ENCODE results near the gene LRP4. TPM values are rescaled to one million over a fixed set of nuclear protein-coding genes. Genes with fewer than 3 reads are reported as not detected.

The LRP4 gene
- total and polyA plus RNA-seq, 2 of the 13 experiments (the other 11 are each of a cell fraction or from before 2014, with no cell fraction given) = 4.7 to 13.3 TPM

GRCh38 chr11:46936138-46937110 is 18.1 kb upstream of the LRP4 start, which contains the start of gene CSTPP1 (continued):
- no peak for TF ChIP-seq CERS6 (CRISPR knock-in tag; IDR thresholded peaks at IDR 0.05)
- no peak for TF ChIP-seq IRF1 (CRISPR knock-in tag; IDR thresholded peaks at IDR 0.05; ENCODE audit: low read depth)
- TF ChIP-seq MBD4 (IDR thresholded peaks at IDR 0.05; ENCODE audit: borderline replicate concordance, low read length) = no peak
- no peak for TF ChIP-seq HNF1A (IDR thresholded peaks at IDR 0.05; ENCODE audit: low read depth)
- TF ChIP-seq HNF1A (CRISPR knock-in tag; IDR thresholded peaks at IDR 0.05; ENCODE audit: borderline replicate concordance) = peak; percentile 59; the same call in 1 of the 2 replicates
- 0 out of 2 replicates have a peak, but pooled peaks have one; percentile 65 for TF ChIP-seq IRF9 (CRISPR knock-in tag; IDR thresholded peaks at IDR 0.05; ENCODE audit: borderline replicate concordance)
- TF ChIP-seq ZNF570 (CRISPR knock-in tag; IDR thresholded peaks at IDR 0.05; ENCODE audit: borderline replicate concordance) = no peak
- no peak for TF ChIP-seq ZNF513 (CRISPR knock-in tag; conservative IDR thresholded peaks at IDR 0.05)
- peak; percentile 65; the same call in 1 of the 2 replicates for TF ChIP-seq ZMYM3 (CRISPR knock-in tag; IDR thresholded peaks at IDR 0.05)
- TF ChIP-seq NR2F1 (CRISPR knock-in tag; IDR thresholded peaks at IDR 0.05) = no peak
- TF ChIP-seq ZSCAN29 (CRISPR knock-in tag; conservative IDR thresholded peaks at IDR 0.05) = 0 out of 2 replicates have a peak, but pooled peaks have one; percentile 42
- TF ChIP-seq CEBPB (IDR thresholded peaks at IDR 0.05; ENCODE audit: borderline replicate concordance, low read depth, low read length) = no peak
- TF ChIP-seq ZNF580 (CRISPR knock-in tag; IDR thresholded peaks at IDR 0.05; ENCODE audit: borderline replicate concordance, low read depth) = peak; percentile 72; the same call in 1 of the 2 replicates
- no peak for TF ChIP-seq ETS1 (CRISPR knock-in tag; IDR thresholded peaks at IDR 0.05)
- no peak for TF ChIP-seq PAWR (CRISPR knock-in tag; IDR thresholded peaks at IDR 0.05; ENCODE audit: borderline replicate concordance)

Data from HepG2 (cell line).